Measurements from ENCODE around the gene CTRB1. TPM values are rescaled to one million over a fixed set of nuclear protein-coding genes. Genes with fewer than 3 reads are reported as not detected.
A peak's percentile ranks its signal among the peaks of the same experiment; 100 is the strongest.

The CTRB1 gene
- total RNA-seq, 1 experiment from 2014 or later: 5.6 TPM

- TF ChIP-seq EZH2phosphoT487 (IDR thresholded peaks at IDR 0.05; ENCODE audit: borderline replicate concordance) (no peak), RAD21 (IDR thresholded peaks at IDR 0.05; ENCODE audit: low read depth) (no peak), ELF1 (IDR thresholded peaks at IDR 0.05; ENCODE audit: borderline replicate concordance, low read depth) (no peak), POLR2A (IDR thresholded peaks at IDR 0.05; ENCODE audit: borderline replicate concordance, extremely low read depth, insufficient read depth, insufficient read length) (no peak), EZH2 (IDR thresholded peaks at IDR 0.05) (no peak), REST (IDR thresholded peaks at IDR 0.05; ENCODE audit: low read depth) (no peak), ATF3 (IDR thresholded peaks at IDR 0.05) (no peak)
- peak overlapping the region; percentile 98 for H3K4me2 ChIP-seq (ENCODE audit: low read length)
- no peaks in the 10 kb centered on the region for H4K20me1 ChIP-seq (ENCODE audit: insufficient read depth)
- DNase-seq (ENCODE audit: low read depth, low spot score): no peak
- 0 out of 4 replicates have a peak overlapping the region, but pooled peaks of 1 of the 2 experiments have one; percentile 82 for H3K4me3 ChIP-seq (replicated peaks in 1 of 2; ENCODE audit: low read depth in 1 of 2, low read length in 2 of 2)
- peak overlapping the region; percentile 88 for H3K27ac ChIP-seq (ENCODE audit: low read depth, low read length)
- H3K27me3 ChIP-seq (ENCODE audit: insufficient read depth, low read length): no peaks in the 10 kb centered on the region
- ChIA-PET RAD21 (ENCODE audit: low non-redundant PET in 1 of 2, low total read pairs in 2 of 2, uncharacterized antibody in 2 of 2, unreplicated experiment in 2 of 2) (no interaction called here), POLR2A (no interaction called here), CTCF (no interaction called here)
- no TSS peak for BruUV-seq (replicated peaks)
- H2AFZ ChIP-seq (ENCODE audit: low read depth, low read length, poor library complexity, severe bottlenecking): no peak overlapping the region
- no peaks in the 10 kb centered on the region for H3K36me3 ChIP-seq (ENCODE audit: control insufficient read depth in 1 of 2, insufficient read depth in 2 of 2, low read length in 2 of 2)
- intact Hi-C loops (cut with micrococcal nuclease): no loop called here
- ATAC-seq: no peak
- H3K79me2 ChIP-seq (ENCODE audit: insufficient read depth, low read length): peaks cover 65% of the 10 kb centered on the region
- H3K4me1 ChIP-seq (ENCODE audit: control insufficient read depth in 1 of 2, insufficient read depth in 2 of 2, low read length in 2 of 2): peaks cover 42 to 52% of the 10 kb centered on the region in 2 experiments
- H3K9ac ChIP-seq (ENCODE audit: low read length): peak overlapping the region; percentile 14; the same call in 1 of the 2 replicates
- H3K9me3 ChIP-seq (ENCODE audit: control insufficient read depth in 1 of 2, insufficient read depth in 1 of 2, low read depth in 1 of 2, low read length in 2 of 2): no peaks in the 10 kb centered on the region
- no peaks in the 10 kb centered on the region for H3K9me2 ChIP-seq (ENCODE audit: insufficient read depth)
Observed at GRCh38 chr16:75263291-75263962, 44.6 kb downstream of the CTRB1 start.
